OCI-LY7 (cell line): ENCODE measurements around the gene CSF1. TPM values are rescaled to one million over a fixed set of nuclear protein-coding genes. Genes with fewer than 3 reads are reported as not detected.

Experiments used
- BruUV-seq: library from RNA; stranded (reverse); fragments of 400-500 nt; replicated peaks from 2 replicates; lab custom pipeline; 2021; lab: Mats Ljungman, UMichigan
- CTCF ChIA-PET: fragments of 300-600 bp; sonication (Branson Sonifier 250); formaldehyde crosslinking; loops from one replicate; lab custom pipeline; 2022; ENCODE audit warnings: antibody characterized with exemption; ENCODE audit not compliant: unreplicated experiment; lab: Charles Lee
- POLR2A ChIA-PET: fragments of 300-600 bp; sonication (Branson Sonifier 250); formaldehyde crosslinking; loops from one replicate; lab custom pipeline; 2022; ENCODE audit warnings: antibody characterized with exemption; lab: Charles Lee
- DNase-seq: peaks from one replicate; pipeline ENCODE4 v3.0.0-alpha.2; 2015; ENCODE audit warnings: low spot score
- H2AFZ ChIP-seq: fragments of 200-600 bp; sonication (generic), shearing (Covaris generic); 2 replicates; pipeline ENCODE4 v1.6.1; 2014; ENCODE audit warnings: mild to moderate bottlenecking, antibody characterized with exemption, low read length, moderate library complexity
- H3K27ac ChIP-seq: fragments of 200-600 bp; sonication (generic); 2 replicates; pipeline ENCODE4 v1.5.1; 2014; ENCODE audit warnings: mixed run types, low read depth, mild to moderate bottlenecking, moderate library complexity, low read length, inconsistent platforms; ENCODE audit not compliant: poor library complexity, severe bottlenecking
- H3K36me3 ChIP-seq: fragments of 200-600 bp; sonication (generic); 2 replicates; pipeline ENCODE4 v1.6.1; 2014; ENCODE audit warnings: mild to moderate bottlenecking, antibody characterized with exemption, low read length, moderate library complexity, mixed read lengths; ENCODE audit not compliant: insufficient read depth
- H3K4me1 ChIP-seq: fragments of 200-600 bp; sonication (generic); 2 replicates; pipeline ENCODE4 v1.5.1; 2014; ENCODE audit warnings: mild to moderate bottlenecking, low read length; ENCODE audit not compliant: insufficient read depth, poor library complexity, severe bottlenecking
- H3K4me2 ChIP-seq: fragments of 200-600 bp; sonication (generic); 2 replicates; pipeline ENCODE4 v1.6.1; 2014; ENCODE audit warnings: mild to moderate bottlenecking, low read length
- H3K4me3 ChIP-seq: fragments of 200-600 bp; sonication (generic); 2 replicates; pipeline ENCODE4 v1.5.1; 2014; ENCODE audit warnings: mild to moderate bottlenecking, low read depth, low read length; ENCODE audit not compliant: poor library complexity, severe bottlenecking
- H3K79me2 ChIP-seq: fragments of 200-600 bp; sonication (generic); 2 replicates; pipeline ENCODE4 v1.6.1; 2016; ENCODE audit warnings: low read depth, mild to moderate bottlenecking, low read length, moderate library complexity, mixed read lengths; ENCODE audit not compliant: insufficient read depth
- H3K9me2 ChIP-seq: fragments of 200-600 bp; sonication (generic); 2 replicates; pipeline ENCODE4 v1.6.1; 2016; ENCODE audit warnings: mild to moderate bottlenecking, low read length, mixed read lengths; ENCODE audit not compliant: insufficient read depth
- H3K9me3 ChIP-seq: fragments of 200-600 bp; sonication (generic); 2 replicates; pipeline ENCODE4 v1.6.1; 2014; ENCODE audit warnings: mild to moderate bottlenecking, mixed run types, low read length, mixed read lengths
- H4K20me1 ChIP-seq: fragments of 200-600 bp; sonication (generic); 2 replicates; pipeline ENCODE4 v1.6.1; 2014; ENCODE audit warnings: mild to moderate bottlenecking, antibody characterized with exemption, low read length, moderate library complexity, mixed read lengths; ENCODE audit not compliant: insufficient read depth
- EZH2phosphoT487 ChIP-seq: fragments of 200-600 bp; sonication (generic); IDR thresholded peaks from 2 replicates; pipeline ENCODE4 v1.6.1; 2018; ENCODE audit warnings: low read depth, borderline replicate concordance, mild to moderate bottlenecking, mixed run types, antibody characterized with exemption, low read length, moderate library complexity, mixed read lengths
- intact Hi-C: fragments of 100-400 bp; cut with micrococcal nuclease; formaldehyde crosslinking; loops from one replicate; pipeline ENCODE4 v1.10.0; 2022; ENCODE audit not compliant: unreplicated experiment
- total RNA-seq, 2 experiments: library from RNA; depleted of rRNA in 1 of 2; stranded (reverse); fragments of >200 nt in 1 of 2; shearing (Covaris generic) in 1 of 2; gene quantifications; 2 replicates each; pipeline ENCODE4 v1.2.3, GENCODE V29; 2014 to 2022
- TF ChIP-seq, protein P1 (sequence below): fragments of 200-600 bp; sonication (generic); conservative IDR thresholded peaks from 2 replicates; pipeline ENCODE4 v1.5.1; 2014; ENCODE audit warnings: mild to moderate bottlenecking, antibody characterized with exemption, low read length, moderate library complexity, mixed read lengths

The CSF1 gene
- total RNA-seq, 2 experiments from 2014 or later: not detected

DNA sequence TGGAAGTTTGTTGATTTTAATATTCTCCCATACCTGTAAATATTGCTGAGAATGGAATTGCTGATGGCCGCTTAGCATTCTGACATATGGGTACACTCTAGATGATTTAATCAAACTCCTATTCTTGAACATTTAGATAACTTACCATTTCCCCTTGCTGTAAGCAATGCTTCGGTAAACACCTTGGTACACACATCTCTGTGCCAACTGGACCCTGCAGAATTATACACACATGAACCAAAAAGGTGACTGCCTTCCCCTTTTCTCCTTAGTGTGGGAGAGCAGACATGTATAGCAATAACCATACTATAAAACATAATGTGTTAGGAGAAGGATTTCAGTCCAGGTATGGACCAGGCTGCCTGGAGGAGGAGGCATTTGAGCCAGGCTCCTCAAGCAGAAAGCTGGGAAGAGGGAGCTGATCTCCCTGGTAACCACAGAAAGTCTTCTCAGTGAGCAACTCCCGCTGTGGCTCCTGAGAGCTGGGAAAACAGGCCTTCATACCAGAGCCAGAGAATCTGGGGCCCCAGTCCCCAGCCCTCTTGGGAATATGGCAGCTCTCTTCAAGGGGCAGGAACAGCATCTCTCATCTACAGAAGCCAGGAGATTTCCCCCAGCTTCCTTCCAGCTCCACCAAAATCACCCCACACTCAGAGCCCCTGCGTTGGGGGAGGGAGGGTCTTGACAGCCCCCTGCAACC is 33.9 kb upstream of the CSF1 start:
- ChIA-PET CTCF (no interaction called here), POLR2A (no interaction called here)
- no TSS peak for BruUV-seq
- no peak for DNase-seq
- H3K36me3 ChIP-seq: no peaks in the 10 kb centered on the region
- H2AFZ ChIP-seq: no peak overlapping the region
- no peaks in the 10 kb centered on the region for H3K4me1 ChIP-seq
- intact Hi-C loops: no loop called here
- H3K4me3 ChIP-seq: no peak overlapping the region
- H3K79me2 ChIP-seq: no peaks in the 10 kb centered on the region
- H3K4me2 ChIP-seq: no peak overlapping the region
- no peaks in the 10 kb centered on the region for H3K9me3 ChIP-seq
- H4K20me1 ChIP-seq: no peaks in the 10 kb centered on the region
- H3K27ac ChIP-seq: no peak overlapping the region
- TF ChIP-seq, protein P1, sequence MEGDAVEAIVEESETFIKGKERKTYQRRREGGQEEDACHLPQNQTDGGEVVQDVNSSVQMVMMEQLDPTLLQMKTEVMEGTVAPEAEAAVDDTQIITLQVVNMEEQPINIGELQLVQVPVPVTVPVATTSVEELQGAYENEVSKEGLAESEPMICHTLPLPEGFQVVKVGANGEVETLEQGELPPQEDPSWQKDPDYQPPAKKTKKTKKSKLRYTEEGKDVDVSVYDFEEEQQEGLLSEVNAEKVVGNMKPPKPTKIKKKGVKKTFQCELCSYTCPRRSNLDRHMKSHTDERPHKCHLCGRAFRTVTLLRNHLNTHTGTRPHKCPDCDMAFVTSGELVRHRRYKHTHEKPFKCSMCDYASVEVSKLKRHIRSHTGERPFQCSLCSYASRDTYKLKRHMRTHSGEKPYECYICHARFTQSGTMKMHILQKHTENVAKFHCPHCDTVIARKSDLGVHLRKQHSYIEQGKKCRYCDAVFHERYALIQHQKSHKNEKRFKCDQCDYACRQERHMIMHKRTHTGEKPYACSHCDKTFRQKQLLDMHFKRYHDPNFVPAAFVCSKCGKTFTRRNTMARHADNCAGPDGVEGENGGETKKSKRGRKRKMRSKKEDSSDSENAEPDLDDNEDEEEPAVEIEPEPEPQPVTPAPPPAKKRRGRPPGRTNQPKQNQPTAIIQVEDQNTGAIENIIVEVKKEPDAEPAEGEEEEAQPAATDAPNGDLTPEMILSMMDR: no peak
- no peak for TF ChIP-seq EZH2phosphoT487
- no peaks in the 10 kb centered on the region for H3K9me2 ChIP-seq

DNA sequence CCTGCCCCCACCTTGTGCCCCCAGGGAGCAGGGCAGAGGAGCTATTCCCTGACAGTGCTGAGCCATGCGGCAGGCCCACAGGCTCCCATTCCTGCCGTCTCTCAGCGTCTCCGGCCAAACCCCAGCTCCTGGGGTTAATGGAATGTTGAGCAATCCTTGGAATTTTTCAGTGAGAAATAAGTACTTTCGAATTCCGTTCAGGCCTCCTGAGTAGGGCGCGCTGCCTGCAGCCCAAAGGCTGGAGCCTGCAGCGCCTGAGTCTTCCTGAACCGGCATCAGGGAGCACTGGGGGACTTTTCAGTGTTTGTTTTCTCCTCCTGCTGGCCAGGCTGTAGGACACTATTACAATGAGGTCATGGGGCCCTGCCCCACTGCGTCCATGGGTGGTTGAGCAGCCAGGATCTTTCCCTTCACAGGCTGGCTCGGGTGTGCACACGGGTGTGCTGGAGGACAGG is 33.3 kb upstream of the CSF1 start:
- H4K20me1 ChIP-seq: no peaks in the 10 kb centered on the region
- H3K9me3 ChIP-seq: no peaks in the 10 kb centered on the region
- intact Hi-C loops: no loop called here
- no peak overlapping the region for H3K4me2 ChIP-seq
- no peaks in the 10 kb centered on the region for H3K79me2 ChIP-seq
- TF ChIP-seq EZH2phosphoT487: no peak
- TF ChIP-seq, protein P1: no peak
- BruUV-seq: no TSS peak
- POLR2A ChIA-PET: no interaction called here
- no peak overlapping the region for H2AFZ ChIP-seq
- no peaks in the 10 kb centered on the region for H3K9me2 ChIP-seq
- no peaks in the 10 kb centered on the region for H3K36me3 ChIP-seq
- no peak overlapping the region for H3K27ac ChIP-seq
- no peak overlapping the region for H3K4me3 ChIP-seq
- H3K4me1 ChIP-seq: no peaks in the 10 kb centered on the region
- CTCF ChIA-PET: no interaction called here
- DNase-seq: no peak

DNA sequence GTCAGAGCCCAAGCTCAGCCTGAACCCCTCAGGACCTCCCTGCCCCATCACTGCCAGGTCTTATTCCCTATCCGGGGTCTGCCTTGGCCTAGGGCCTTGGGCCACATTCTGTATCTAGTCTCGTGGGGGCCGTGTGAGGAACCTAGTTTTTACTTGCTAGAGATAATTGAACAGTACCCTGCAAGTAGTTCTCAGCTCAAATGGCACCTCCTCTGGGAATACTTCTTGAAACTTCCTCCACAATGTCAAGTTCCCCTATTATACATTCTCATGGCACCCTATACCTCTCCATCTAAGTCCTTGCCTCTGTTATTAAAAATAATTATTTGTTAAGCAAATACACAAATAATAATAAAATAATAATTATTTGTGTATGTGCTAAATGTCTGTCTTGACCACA is 32.9 kb upstream of the CSF1 start:
- CTCF ChIA-PET: no interaction called here
- DNase-seq: no peak

More for the DNA sequence above, 32.9 kb upstream of the CSF1 start:
- Histone ChIP-seq H4K20me1 (no peaks in the 10 kb centered on the region), H2AFZ (no peak overlapping the region), H3K36me3 (no peaks in the 10 kb centered on the region), H3K4me2 (no peak overlapping the region), H3K9me3 (no peaks in the 10 kb centered on the region), H3K27ac (no peak overlapping the region), H3K79me2 (no peaks in the 10 kb centered on the region), H3K9me2 (no peaks in the 10 kb centered on the region), H3K4me3 (no peak overlapping the region), H3K4me1 (no peaks in the 10 kb centered on the region)
- TF ChIP-seq EZH2phosphoT487: no peak
- TF ChIP-seq, protein P1: no peak
- intact Hi-C loops: no loop called here
- POLR2A ChIA-PET: no interaction called here
- BruUV-seq: no TSS peak
